ENCODE results near the gene TRPM4.
"Not testable (repeated sequence)": the region's sequence is repeated elsewhere in the genome, so short reads cannot be mapped to it uniquely, and the experiment has no call there.

GRCh38 chr19:49121841-49122240 is 35.8 kb upstream of the TRPM4 start:
- TF ChIP-seq CTCF (IDR thresholded peaks at IDR 0.05; ENCODE audit: poor library complexity); EZH2 (IDR thresholded peaks at IDR 0.05; ENCODE audit: borderline replicate concordance): not testable (repeated sequence)

Measured in hepatocyte (in vitro differentiated cells).